Tibial nerve (tissue), 4 donors: ENCODE measurements around the gene ACOXL. TPM values are rescaled to one million over a fixed set of nuclear protein-coding genes. Genes with fewer than 3 reads are reported as not detected.

ENCODE experiments used
- DNase-seq, 2 donors: peaks; one replicate each; pipeline ENCODE4 v3.0.0-alpha.2; 2019; ENCODE audit warnings: low spot score in 2 of 2
- H3K27ac ChIP-seq, 4 donors: fragments of 200-600 bp; sonication (generic) in 3 of 4; one replicate each; pipeline ENCODE4 v1.5.1; 2017 to 2019; ENCODE audit warnings: mild to moderate bottlenecking in 1 of 4
- H3K27me3 ChIP-seq, 2 donors: fragments of 200-600 bp; sonication (generic) in 1 of 2; one replicate each; pipeline versions ENCODE4 v1.5.1 to v1.6.0; 2017 to 2019
- H3K36me3 ChIP-seq, 3 donors: fragments of 200-600 bp; sonication (generic); one replicate each; pipeline ENCODE4 v1.5.1; 2018 to 2019
- H3K4me1 ChIP-seq, 4 donors: fragments of 200-600 bp; sonication (generic) in 3 of 4; one replicate each; pipeline ENCODE4 v1.5.1; 2017 to 2019
- H3K4me3 ChIP-seq, 4 donors: fragments of 200-600 bp; sonication (generic) in 3 of 4; one replicate each; pipeline ENCODE4 v1.5.1; 2017 to 2019; ENCODE audit warnings: mild to moderate bottlenecking in 1 of 4, moderate library complexity in 1 of 4
- H3K9me3 ChIP-seq, 4 donors: fragments of 200-600 bp; sonication (generic) in 3 of 4; one replicate each; pipeline ENCODE4 v1.5.1; 2017 to 2019
- CTCF ChIP-seq, 5 experiments: fragments of 200-600 bp in 3 of 5; fragments of 450-650 bp in 2 of 5; sonication (generic) in 3 of 5; IDR thresholded peaks; one replicate each; pipeline ENCODE4 v1.5.1; 2016 to 2019; ENCODE audit warnings: antibody characterized with exemption in 5 of 5, mild to moderate bottlenecking in 3 of 5, moderate library complexity in 2 of 5
- EP300 ChIP-seq, 2 donors: sonication (generic); formaldehyde crosslinking; IDR thresholded peaks; one replicate each; pipeline ENCODE4 v1.6.1; 2017; ENCODE audit warnings: antibody characterized with exemption in 2 of 2, mild to moderate bottlenecking in 1 of 2
- POLR2A ChIP-seq, 2 donors: fragments of 450-650 bp; IDR thresholded peaks; one replicate each; pipeline ENCODE4 v1.6.1; 2017; ENCODE audit warnings: antibody characterized with exemption in 2 of 2, mild to moderate bottlenecking in 2 of 2, moderate library complexity in 2 of 2
- WGBS, 2 donors: methylation state at CpG; one replicate each; pipeline ENCODE4 v1.1.5; 2018; 5-methylcytosine and 5-hydroxymethylcytosine counted together
- total RNA-seq, 4 donors: library from RNA; depleted of rRNA; stranded (reverse); fragments of >200 nt; gene quantifications; one replicate each; pipeline ENCODE4 v1.1.0, GENCODE V29; 2016

Gene ACOXL
- total RNA-seq, 4 donors from 2014 or later, result 0.30 TPM; not detected in 3

GRCh38 chr2:111160758-111161157 is 428.4 kb downstream of the ACOXL start:
- Histone ChIP-seq H3K9me3 (no peaks in the 10 kb centered on the region), H3K4me3 (no peak overlapping the region), H3K27me3 (no peaks in the 10 kb centered on the region), H3K36me3 (peaks cover 0 to 15% (median 0%) of the 10 kb centered on the region in 3 donors), H3K4me1 (peaks cover 0 to 19% (median 0%) of the 10 kb centered on the region in 4 donors), H3K27ac (no peak overlapping the region)
- DNase-seq, result no peak
- WGBS, 2 donors, result 66 to 82% methylated on average over 3 of the region's 3 CpGs
- TF ChIP-seq CTCF (IDR thresholded peaks at IDR 0.05) (no peak), EP300 (IDR thresholded peaks at IDR 0.05) (no peak), POLR2A (IDR thresholded peaks at IDR 0.05) (no peak)

GRCh38 chr2:111161971-111162370 is 429.6 kb downstream of the ACOXL start:
- TF ChIP-seq EP300 (IDR thresholded peaks at IDR 0.05), result no peak
- no peak for TF ChIP-seq POLR2A (IDR thresholded peaks at IDR 0.05)
- TF ChIP-seq CTCF (IDR thresholded peaks at IDR 0.05), result no peak
- H3K27ac ChIP-seq, result no peak overlapping the region
- no peak overlapping the region for H3K4me3 ChIP-seq
- H3K27me3 ChIP-seq, result no peaks in the 10 kb centered on the region
- peaks cover 0 to 20% (median 0%) of the 10 kb centered on the region in 3 donors for H3K36me3 ChIP-seq
- 84 to 91% methylated on average over 12 of the region's 12 CpGs for WGBS, 2 donors
- DNase-seq, result no peak
- peaks cover 0 to 17% (median 0%) of the 10 kb centered on the region in 4 donors for H3K4me1 ChIP-seq
- H3K9me3 ChIP-seq, result no peaks in the 10 kb centered on the region

- Histone ChIP-seq H3K9me3 (no peaks in the 10 kb centered on the region), H3K27ac (no peak overlapping the region), H3K4me3 (no peak overlapping the region), H3K27me3 (no peaks in the 10 kb centered on the region), H3K36me3 (peaks cover 0 to 28% (median 0%) of the 10 kb centered on the region in 3 donors), H3K4me1 (peaks cover 0 to 17% (median 0%) of the 10 kb centered on the region in 4 donors)
- 62 to 69% methylated on average over 12 of the region's 12 CpGs for WGBS, 2 donors
- TF ChIP-seq EP300 (IDR thresholded peaks at IDR 0.05), result no peak
- TF ChIP-seq POLR2A (IDR thresholded peaks at IDR 0.05), result no peak
- TF ChIP-seq CTCF (IDR thresholded peaks at IDR 0.05), result no peak
- no peak for DNase-seq
Observed at GRCh38 chr2:111162718-111163331, 430.5 kb downstream of the ACOXL start.

- TF ChIP-seq EP300 (IDR thresholded peaks at IDR 0.05) (no peak), CTCF (IDR thresholded peaks at IDR 0.05) (no peak), POLR2A (IDR thresholded peaks at IDR 0.05) (no peak)
Observed at GRCh38 chr2:111164078-111164477, 431.7 kb downstream of the ACOXL start.

GRCh38 chr2:111165084-111165483 is 432.7 kb downstream of the ACOXL start:
- no peak overlapping the region for H3K4me3 ChIP-seq
- H3K27ac ChIP-seq, result no peak overlapping the region
- no peak for DNase-seq
- H3K9me3 ChIP-seq, result no peaks in the 10 kb centered on the region
- no peaks in the 10 kb centered on the region for H3K27me3 ChIP-seq
- TF ChIP-seq EP300 (IDR thresholded peaks at IDR 0.05) (no peak), CTCF (IDR thresholded peaks at IDR 0.05) (no peak), POLR2A (IDR thresholded peaks at IDR 0.05) (no peak)
- peaks cover 0 to 28% (median 0%) of the 10 kb centered on the region in 3 donors for H3K36me3 ChIP-seq
- WGBS, 2 donors, result 63 to 70% methylated on average over 7 of the region's 7 CpGs
- peaks cover 0 to 10% (median 0%) of the 10 kb centered on the region in 4 donors for H3K4me1 ChIP-seq

More at GRCh38 chr2:111164078-111164477, 431.7 kb downstream of the ACOXL start:
- Histone ChIP-seq H3K4me3 (no peak overlapping the region), H3K9me3 (no peaks in the 10 kb centered on the region), H3K27ac (no peak overlapping the region), H3K36me3 (peaks cover 0 to 28% (median 0%) of the 10 kb centered on the region in 3 donors), H3K27me3 (no peaks in the 10 kb centered on the region), H3K4me1 (peaks cover 0 to 15% (median 0%) of the 10 kb centered on the region in 4 donors)
- DNase-seq, result no peak
- 86 to 88% methylated on average over 12 of the region's 12 CpGs for WGBS, 2 donors
